SK-MEL-5 (cell line): ENCODE data around the gene CLTB. TPM values are rescaled to one million over a fixed set of nuclear protein-coding genes. Genes with fewer than 3 reads are reported as not detected.

ENCODE experiments used
- small RNA-seq, 2 experiments: library from RNA; depleted of rRNA; stranded (forward); fragments of <200 nt; gene quantifications; one replicate each; pipeline ENCODE3, GENCODE V24; 2014
- total RNA-seq: library from RNA; depleted of rRNA; stranded (reverse); fragments of >200 nt; shearing (Covaris generic); gene quantifications from 2 replicates; pipeline ENCODE4 v1.2.3, GENCODE V29; 2014; rRNA removed

Gene CLTB
- total RNA-seq, 1 experiment from 2014 or later, result 58.3 TPM

Small RNA genes within 50 kb of the gene (small RNA-seq; reads per million reads assigned to genes)
- gene AC010297.1 (0 reads per million in 2 experiments), gene MIR1271 (0 reads per million in 2 experiments)

Other genes with a start within 250 kb of the CLTB start
- 4.4 and 5.4 TPM in 2 replicates for gene SIMC1, start 178.1 kb downstream of the CLTB start, total RNA-seq
- 30.6 and 39.5 TPM in 2 replicates for gene KIAA1191, start 54.8 kb downstream of the CLTB start, total RNA-seq
- 0.03 and 0.05 TPM in 2 replicates for gene ARL10, start 51.1 kb downstream of the CLTB start, total RNA-seq
- 31.8 and 32.0 TPM in 2 replicates for gene NOP16, start 27.9 kb downstream of the CLTB start, total RNA-seq
- 210 and 216 TPM in 2 replicates for gene HIGD2A, start 27.8 kb downstream of the CLTB start, total RNA-seq
- 36.6 and 40.8 TPM in 2 replicates for gene FAF2, start 31.8 kb upstream of the CLTB start, total RNA-seq
- 7.7 and 7.8 TPM in 2 replicates for gene RNF44, start 120.9 kb upstream of the CLTB start, total RNA-seq
- not detected in 2 replicates for gene CDHR2, start 132.8 kb upstream of the CLTB start, total RNA-seq
- gene GPRIN1, start 193.6 kb upstream of the CLTB start, total RNA-seq, result 4.1 and 5.0 TPM in 2 replicates
- 0.11 and 0.26 TPM in 2 replicates for gene SNCB, start 214.0 kb upstream of the CLTB start, total RNA-seq
- gene EIF4E1B, start 214.1 kb upstream of the CLTB start, total RNA-seq, result not detected in 2 replicates
- 19.7 and 20.5 TPM in 2 replicates for gene TSPAN17, start 230.9 kb upstream of the CLTB start, total RNA-seq